ENCODE measurements around the gene RSBN1. TPM values are rescaled to one million over a fixed set of nuclear protein-coding genes. Genes with fewer than 3 reads are reported as not detected.

RSBN1 gene
- total and polyA plus RNA-seq, 2 experiments from 2014 or later = 12.7 to 27.3 TPM

DNA sequence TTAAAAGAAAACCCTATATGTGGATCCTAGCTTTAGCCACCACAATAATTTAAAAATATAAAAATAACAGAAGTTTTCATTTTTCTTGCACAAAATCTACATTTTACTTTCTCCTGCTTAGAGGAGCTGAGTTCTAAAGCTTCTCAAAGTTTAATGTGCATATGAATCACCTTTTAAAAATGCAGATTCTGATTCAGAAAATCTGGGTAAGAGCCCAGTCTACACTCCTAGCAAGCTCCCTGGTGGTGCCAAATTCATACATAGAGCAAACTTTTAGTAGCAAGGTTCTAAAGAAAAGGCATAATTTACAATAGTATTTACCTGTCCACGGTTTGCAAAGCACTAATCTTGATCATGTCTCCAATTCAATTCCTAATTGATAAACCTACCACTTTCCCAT is 19.3 kb downstream of the RSBN1 start:
- Histone ChIP-seq H3K4me3 (no peak overlapping the region), H3K27ac (no peak overlapping the region), H3K36me3 (peaks cover 19% of the 10 kb centered on the region), H3K9me3 (ENCODE audit: low read depth) (no peaks in the 10 kb centered on the region), H3K27me3 (no peaks in the 10 kb centered on the region), H3K4me1 (ENCODE audit: low read depth) (no peaks in the 10 kb centered on the region)
- TF ChIP-seq, protein P1, sequence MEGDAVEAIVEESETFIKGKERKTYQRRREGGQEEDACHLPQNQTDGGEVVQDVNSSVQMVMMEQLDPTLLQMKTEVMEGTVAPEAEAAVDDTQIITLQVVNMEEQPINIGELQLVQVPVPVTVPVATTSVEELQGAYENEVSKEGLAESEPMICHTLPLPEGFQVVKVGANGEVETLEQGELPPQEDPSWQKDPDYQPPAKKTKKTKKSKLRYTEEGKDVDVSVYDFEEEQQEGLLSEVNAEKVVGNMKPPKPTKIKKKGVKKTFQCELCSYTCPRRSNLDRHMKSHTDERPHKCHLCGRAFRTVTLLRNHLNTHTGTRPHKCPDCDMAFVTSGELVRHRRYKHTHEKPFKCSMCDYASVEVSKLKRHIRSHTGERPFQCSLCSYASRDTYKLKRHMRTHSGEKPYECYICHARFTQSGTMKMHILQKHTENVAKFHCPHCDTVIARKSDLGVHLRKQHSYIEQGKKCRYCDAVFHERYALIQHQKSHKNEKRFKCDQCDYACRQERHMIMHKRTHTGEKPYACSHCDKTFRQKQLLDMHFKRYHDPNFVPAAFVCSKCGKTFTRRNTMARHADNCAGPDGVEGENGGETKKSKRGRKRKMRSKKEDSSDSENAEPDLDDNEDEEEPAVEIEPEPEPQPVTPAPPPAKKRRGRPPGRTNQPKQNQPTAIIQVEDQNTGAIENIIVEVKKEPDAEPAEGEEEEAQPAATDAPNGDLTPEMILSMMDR (IDR thresholded peaks at IDR 0.05; ENCODE audit: low read depth, low read length) = no peak
- DNase-seq (ENCODE audit: low read depth in 1 of 2, low spot score in 1 of 2) = peak in 1 of 2 donors; percentile 48

DNA sequence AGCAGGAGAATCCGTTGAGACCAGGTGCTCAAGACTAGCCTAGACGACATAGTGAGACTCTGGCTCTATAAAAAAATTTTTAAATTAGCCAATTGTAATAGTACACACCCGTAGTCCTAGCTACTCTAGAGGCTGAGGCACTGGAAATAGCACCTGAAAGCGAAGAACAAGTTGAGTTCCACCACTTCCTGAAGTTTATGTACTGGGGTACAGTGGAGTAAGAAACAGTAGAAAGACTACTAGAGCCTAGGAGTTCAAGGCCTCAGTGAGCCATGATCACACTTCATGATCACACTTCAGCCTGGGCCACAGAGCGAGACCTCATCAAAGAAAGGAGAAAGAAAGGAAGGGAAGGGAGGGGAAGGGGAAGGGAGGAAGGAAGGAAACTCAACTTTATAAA is 19.8 kb downstream of the RSBN1 start:
- Histone ChIP-seq H3K27me3 (no peaks in the 10 kb centered on the region), H3K4me1 (ENCODE audit: low read depth) (no peaks in the 10 kb centered on the region), H3K27ac (no peak overlapping the region), H3K4me3 (no peak overlapping the region), H3K9me3 (ENCODE audit: low read depth) (no peaks in the 10 kb centered on the region), H3K36me3 (peaks cover 14% of the 10 kb centered on the region)
- no peak for DNase-seq (ENCODE audit: low read depth in 1 of 2, low spot score in 1 of 2)
- TF ChIP-seq, protein P1 (IDR thresholded peaks at IDR 0.05; ENCODE audit: low read depth, low read length) = no peak

DNA sequence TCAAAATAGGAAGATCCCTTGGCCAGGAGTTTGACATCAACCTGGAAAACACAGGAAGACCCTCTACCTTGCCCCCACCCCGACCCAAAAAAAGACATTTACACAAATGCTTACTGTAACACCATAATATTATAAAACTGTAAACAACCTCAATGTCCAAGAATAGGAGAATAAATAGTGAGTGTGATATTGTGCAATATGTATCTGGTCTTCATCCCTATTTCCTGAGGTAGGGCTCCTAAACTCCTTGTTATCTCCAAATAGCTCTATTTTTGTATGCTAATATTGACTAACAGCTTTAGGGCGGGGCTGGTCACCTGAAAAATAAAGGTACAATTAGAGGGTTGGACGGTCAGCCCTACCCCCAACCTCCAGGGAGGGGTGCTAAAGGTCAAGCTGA is 23.5 kb downstream of the RSBN1 start:
- Histone ChIP-seq H3K4me1 (ENCODE audit: low read depth) (peaks cover 9% of the 10 kb centered on the region), H3K27ac (no peak overlapping the region), H3K36me3 (no peaks in the 10 kb centered on the region), H3K9me3 (ENCODE audit: low read depth) (no peaks in the 10 kb centered on the region), H3K27me3 (no peaks in the 10 kb centered on the region), H3K4me3 (no peak overlapping the region)
- no peak for DNase-seq (ENCODE audit: low read depth in 1 of 2, low spot score in 1 of 2)
- TF ChIP-seq, protein P1 (IDR thresholded peaks at IDR 0.05; ENCODE audit: low read depth, low read length) = no peak

DNA sequence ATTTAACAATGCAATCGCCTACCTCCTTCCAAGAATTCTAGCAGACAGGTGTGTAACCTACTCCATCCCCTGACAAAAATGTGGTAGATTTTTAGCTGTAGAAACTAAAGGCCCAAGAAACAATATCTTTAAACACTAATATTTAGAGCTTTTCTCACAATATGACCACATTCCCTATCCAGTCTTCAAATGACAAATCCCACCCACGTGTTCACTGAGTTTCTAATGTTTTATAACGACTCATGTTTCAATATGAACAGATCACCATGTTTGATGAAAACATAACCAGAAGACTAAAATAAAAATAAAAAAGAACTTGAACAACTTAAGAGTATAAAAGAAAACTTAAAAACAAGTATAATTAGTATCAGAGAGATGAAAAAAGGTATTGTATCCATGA is 24.6 kb downstream of the RSBN1 start:
- no peaks in the 10 kb centered on the region for H3K36me3 ChIP-seq
- H3K27ac ChIP-seq = no peak overlapping the region
- no peak for DNase-seq (ENCODE audit: low read depth in 1 of 2, low spot score in 1 of 2)
- no peaks in the 10 kb centered on the region for H3K9me3 ChIP-seq (ENCODE audit: low read depth)
- TF ChIP-seq, protein P1 (IDR thresholded peaks at IDR 0.05; ENCODE audit: low read depth, low read length) = no peak
- H3K4me1 ChIP-seq (ENCODE audit: low read depth) = peaks cover 20% of the 10 kb centered on the region
- H3K27me3 ChIP-seq = no peaks in the 10 kb centered on the region
- H3K4me3 ChIP-seq = no peak overlapping the region

DNA sequence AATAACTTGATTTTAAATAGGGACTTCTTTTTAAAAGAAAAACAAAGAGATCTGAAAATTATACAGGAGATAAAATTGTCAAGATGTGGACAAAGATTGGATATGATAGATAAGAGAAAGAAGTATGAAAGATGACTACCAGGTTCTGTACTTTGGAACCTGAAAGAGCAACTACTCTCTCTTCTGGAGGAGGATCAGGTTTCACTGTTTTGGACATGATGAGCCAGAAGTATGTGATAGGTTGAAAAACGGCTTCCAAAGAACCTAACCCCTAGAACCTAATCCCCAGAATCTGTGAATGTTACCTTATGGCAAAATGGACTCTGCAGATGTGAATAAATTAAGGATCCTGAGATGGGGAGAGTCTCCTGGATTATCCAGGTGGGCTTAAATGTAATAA is 26.2 kb downstream of the RSBN1 start:
- Histone ChIP-seq H3K4me1 (ENCODE audit: low read depth) (peaks cover 23% of the 10 kb centered on the region), H3K36me3 (no peaks in the 10 kb centered on the region), H3K27me3 (no peaks in the 10 kb centered on the region), H3K27ac (no peak overlapping the region), H3K9me3 (ENCODE audit: low read depth) (no peaks in the 10 kb centered on the region), H3K4me3 (no peak overlapping the region)
- TF ChIP-seq, protein P1 (IDR thresholded peaks at IDR 0.05; ENCODE audit: low read depth, low read length) = no peak
- peak in 1 of 2 donors; percentile 3 for DNase-seq (ENCODE audit: low read depth in 1 of 2, low spot score in 1 of 2)

Data from cardiac muscle cell (in vitro differentiated cells and primary cell).